Upper lobe of left lung (tissue), 6 donors: Measurements from ENCODE around the gene NME9. TPM values are rescaled to one million over a fixed set of nuclear protein-coding genes. Genes with fewer than 3 reads are reported as not detected.
A peak's percentile ranks its signal among the peaks of the same experiment; 100 is the strongest.

Source experiments
- ATAC-seq, 2 donors: fragments of 200-7000 bp; cut with Tn5 transposase; one replicate each; pipeline ENCODE4 v1.9.1; 2022; ENCODE audit warnings: mild to moderate bottlenecking in 2 of 2, moderate library complexity in 2 of 2; ENCODE audit not compliant: low FRiP score in 2 of 2
- DNase-seq, 2 donors: peaks; one replicate each; pipeline ENCODE4 v3.0.0-alpha.2; 2019 to 2020
- H3K27ac ChIP-seq, 4 donors: fragments of 200-600 bp; sonication (generic); one replicate each; pipeline ENCODE4 v1.5.1; 2016 to 2019
- H3K27me3 ChIP-seq, 4 donors: fragments of 200-600 bp; sonication (generic); one replicate each; pipeline ENCODE4 v1.5.1; 2017 to 2019
- H3K36me3 ChIP-seq, 4 donors: fragments of 200-600 bp; sonication (generic); one replicate each; pipeline ENCODE4 v1.5.1; 2016 to 2019
- H3K4me1 ChIP-seq, 4 donors: fragments of 200-600 bp; sonication (generic); one replicate each; pipeline ENCODE4 v1.5.1; 2018 to 2019
- H3K4me3 ChIP-seq, 4 donors: fragments of 200-600 bp; sonication (generic); one replicate each; pipeline ENCODE4 v1.5.1; 2017 to 2019; ENCODE audit warnings: mild to moderate bottlenecking in 2 of 4, moderate library complexity in 1 of 4
- H3K9me3 ChIP-seq, 4 donors: fragments of 200-600 bp; sonication (generic); one replicate each; pipeline ENCODE4 v1.5.1; 2018 to 2019
- EP300 ChIP-seq, 4 donors: sonication (generic); formaldehyde crosslinking; IDR thresholded peaks; one replicate each; pipeline ENCODE4 v1.5.1; 2017; ENCODE audit warnings: antibody characterized with exemption in 4 of 4, control low read depth in 2 of 4
- POLR2A ChIP-seq, 4 donors: fragments of 450-650 bp; IDR thresholded peaks; one replicate each; pipeline ENCODE4 v1.5.1; 2016 to 2017; ENCODE audit warnings: antibody characterized with exemption in 4 of 4, mild to moderate bottlenecking in 2 of 4
- POLR2AphosphoS5 ChIP-seq, 2 donors: sonication (generic); formaldehyde crosslinking; IDR thresholded peaks; one replicate each; pipeline ENCODE4 v1.5.1; 2017; ENCODE audit warnings: antibody characterized with exemption in 2 of 2
- WGBS, 2 donors: methylation state at CpG; one replicate each; pipeline ENCODE4 v1.1.5; 2017 to 2018; 5-methylcytosine and 5-hydroxymethylcytosine counted together
- total RNA-seq, 6 donors: library from RNA; depleted of rRNA in 4 of 6; stranded (reverse); fragments of >200 nt in 4 of 6; gene quantifications; one replicate each; pipeline versions ENCODE4 v1.1.0 to v1.2.1, GENCODE V29; 2016 to 2021
- TF ChIP-seq, protein P1 (sequence below), 6 experiments: fragments of 450-650 bp in 4 of 6; fragments of 200-600 bp in 2 of 6; sonication (generic) in 2 of 6; IDR thresholded peaks; one replicate each; pipeline ENCODE4 v1.5.1; 2016 to 2019; ENCODE audit warnings: antibody characterized with exemption in 6 of 6
- donor health status: DM: no; HTN: no; CAD: no; lungs with moderate emphysema.
- donor health status: DM: no; HTN: yes; CAD: no; lungs with severe emphysema.

Gene NME9
- total RNA-seq, 6 donors from 2014 or later = 0.46 to 16.5 (median 3.3) TPM

- TF ChIP-seq EP300 (IDR thresholded peaks at IDR 0.05) (no peak), POLR2AphosphoS5 (IDR thresholded peaks at IDR 0.05) (no peak), POLR2A (IDR thresholded peaks at IDR 0.05) (no peak)
- TF ChIP-seq, protein P1, sequence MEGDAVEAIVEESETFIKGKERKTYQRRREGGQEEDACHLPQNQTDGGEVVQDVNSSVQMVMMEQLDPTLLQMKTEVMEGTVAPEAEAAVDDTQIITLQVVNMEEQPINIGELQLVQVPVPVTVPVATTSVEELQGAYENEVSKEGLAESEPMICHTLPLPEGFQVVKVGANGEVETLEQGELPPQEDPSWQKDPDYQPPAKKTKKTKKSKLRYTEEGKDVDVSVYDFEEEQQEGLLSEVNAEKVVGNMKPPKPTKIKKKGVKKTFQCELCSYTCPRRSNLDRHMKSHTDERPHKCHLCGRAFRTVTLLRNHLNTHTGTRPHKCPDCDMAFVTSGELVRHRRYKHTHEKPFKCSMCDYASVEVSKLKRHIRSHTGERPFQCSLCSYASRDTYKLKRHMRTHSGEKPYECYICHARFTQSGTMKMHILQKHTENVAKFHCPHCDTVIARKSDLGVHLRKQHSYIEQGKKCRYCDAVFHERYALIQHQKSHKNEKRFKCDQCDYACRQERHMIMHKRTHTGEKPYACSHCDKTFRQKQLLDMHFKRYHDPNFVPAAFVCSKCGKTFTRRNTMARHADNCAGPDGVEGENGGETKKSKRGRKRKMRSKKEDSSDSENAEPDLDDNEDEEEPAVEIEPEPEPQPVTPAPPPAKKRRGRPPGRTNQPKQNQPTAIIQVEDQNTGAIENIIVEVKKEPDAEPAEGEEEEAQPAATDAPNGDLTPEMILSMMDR (IDR thresholded peaks at IDR 0.05) = no peak
- no peak overlapping the region for H3K27ac ChIP-seq
- 91 to 92% methylated on average over 6 of the region's 6 CpGs for WGBS, 2 donors
- peaks cover 3 to 20% (median 6%) of the 10 kb centered on the region in 4 donors for H3K4me1 ChIP-seq
- H3K9me3 ChIP-seq = no peaks in the 10 kb centered on the region
- ATAC-seq (no peak), DNase-seq (no peak)
- H3K36me3 ChIP-seq = no peaks in the 10 kb centered on the region
- H3K4me3 ChIP-seq = no peak overlapping the region
- no peaks in the 10 kb centered on the region for H3K27me3 ChIP-seq
These were observed 1.7 kb upstream of the NME9 start for GRCh38 chr3:138331143-138331894.

DNA sequence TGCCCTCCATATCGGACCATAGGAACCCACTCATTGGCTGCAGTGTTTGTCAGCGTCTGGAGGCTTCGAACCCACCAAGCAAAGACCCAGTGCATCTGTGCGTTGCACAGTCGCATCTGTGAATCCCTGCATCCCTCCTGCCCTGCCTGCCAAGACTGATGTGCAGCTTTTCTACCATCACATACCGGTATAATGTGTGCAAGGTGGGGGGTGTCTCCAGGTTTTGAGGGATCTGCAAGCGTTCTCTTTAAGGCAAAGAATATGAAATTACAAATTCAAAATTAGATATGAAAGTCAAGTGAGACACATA lies 288 bp upstream of the NME9 start:
- no peaks in the 10 kb centered on the region for H3K9me3 ChIP-seq
- no peaks in the 10 kb centered on the region for H3K36me3 ChIP-seq
- 10 to 13% methylated on average over 4 to 7 of the region's 7 CpGs for WGBS, 2 donors
- peak overlapping the region in 3 of 4 donors; percentile 67 to 73 (median 67) for H3K4me3 ChIP-seq
- TF ChIP-seq, protein P1 (IDR thresholded peaks at IDR 0.05) = no peak
- no peak for TF ChIP-seq EP300 (IDR thresholded peaks at IDR 0.05)
- no peaks in the 10 kb centered on the region for H3K27me3 ChIP-seq
- ATAC-seq (no peak), DNase-seq (no peak)
- peaks cover 3 to 20% (median 6%) of the 10 kb centered on the region in 4 donors for H3K4me1 ChIP-seq
- H3K27ac ChIP-seq = peak overlapping the region in 1 of 4 donors; percentile 20

DNA sequence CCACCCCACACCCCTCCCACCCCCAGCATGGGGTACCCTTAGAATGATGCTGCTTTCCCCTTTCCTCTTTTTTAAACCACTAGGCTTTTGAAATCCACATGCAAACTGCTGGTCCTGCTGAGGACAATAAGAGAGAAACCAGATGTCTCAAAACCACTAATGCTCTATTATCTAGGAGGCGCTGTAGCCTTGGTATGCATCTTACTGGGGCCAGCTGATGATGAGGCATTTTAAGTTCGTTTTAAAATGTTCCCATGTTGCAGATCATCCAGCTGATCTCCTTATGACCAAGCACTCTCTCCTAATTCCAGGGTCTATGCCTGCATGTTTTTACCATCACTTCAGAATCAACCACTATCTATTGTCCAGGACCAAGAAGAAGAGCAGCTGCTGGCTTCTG lies 1.3 kb downstream of the NME9 start:
- no peak overlapping the region for H3K27ac ChIP-seq
- 43 to 44% methylated on average over 2 of the region's 2 CpGs for WGBS, 2 donors
- no peaks in the 10 kb centered on the region for H3K27me3 ChIP-seq
- TF ChIP-seq, protein P1 (IDR thresholded peaks at IDR 0.05) = no peak
- TF ChIP-seq EP300 (IDR thresholded peaks at IDR 0.05) (no peak), POLR2AphosphoS5 (IDR thresholded peaks at IDR 0.05) (no peak)
- ATAC-seq (no peak), DNase-seq (no peak)
- H3K9me3 ChIP-seq = no peaks in the 10 kb centered on the region
- H3K4me1 ChIP-seq = peaks cover 3 to 20% (median 6%) of the 10 kb centered on the region in 4 donors
- H3K4me3 ChIP-seq = no peak overlapping the region
- H3K36me3 ChIP-seq = no peaks in the 10 kb centered on the region

- TF ChIP-seq POLR2AphosphoS5 (IDR thresholded peaks at IDR 0.05) (no peak), POLR2A (IDR thresholded peaks at IDR 0.05) (no peak), EP300 (IDR thresholded peaks at IDR 0.05) (no peak)
- TF ChIP-seq, protein P1 (IDR thresholded peaks at IDR 0.05) = no peak
- WGBS, 2 donors = 83 to 88% methylated on average over 4 of the region's 4 CpGs
- DNase-seq = no peak
These were observed 1.8 kb downstream of the NME9 start for GRCh38 chr3:138327831-138328230.

More at GRCh38 chr3:138327831-138328230, 1.8 kb downstream of the NME9 start:
- H3K27me3 ChIP-seq = no peaks in the 10 kb centered on the region
- H3K4me3 ChIP-seq = no peak overlapping the region
- ATAC-seq = no peak
- peaks cover 3 to 20% (median 6%) of the 10 kb centered on the region in 4 donors for H3K4me1 ChIP-seq
- H3K36me3 ChIP-seq = no peaks in the 10 kb centered on the region
- no peak overlapping the region for H3K27ac ChIP-seq
- no peaks in the 10 kb centered on the region for H3K9me3 ChIP-seq
